Measurements from ENCODE around the gene GRIN3B. TPM values are rescaled to one million over a fixed set of nuclear protein-coding genes. Genes with fewer than 3 reads are reported as not detected.
"Not testable (repeated sequence)": the region's sequence is repeated elsewhere in the genome, so short reads cannot be mapped to it uniquely, and the experiment has no call there.

GRIN3B gene
- total and polyA plus RNA-seq, 8 donors = 0.03 TPM; not detected in 7

GRCh38 chr19:955803-956765, 44.1 kb upstream of the GRIN3B start:
- H3K9me3 ChIP-seq = no peaks in the 10 kb centered on the region
- no peak overlapping the region for H3K27ac ChIP-seq
- TF ChIP-seq POLR2A (IDR thresholded peaks at IDR 0.05) (no peak), CTCF (IDR thresholded peaks at IDR 0.05) (no peak), POLR2AphosphoS5 (IDR thresholded peaks at IDR 0.05) (no peak), EP300 (IDR thresholded peaks at IDR 0.05) (no peak)
- peaks cover 0 to 22% (median 6%) of the 10 kb centered on the region in 3 donors for H3K27me3 ChIP-seq
- intact Hi-C loops (cut with DNase I; ENCODE audit: low total_unique reads) = no loop called here
- peaks cover 0 to 11% (median 9%) of the 10 kb centered on the region in 4 donors for H3K36me3 ChIP-seq
- 56 to 82% (median 68%) methylated on average over 37 to 55 of the region's 55 CpGs for WGBS, 5 donors
- H3K4me1 ChIP-seq = peaks cover 12 to 36% (median 25%) of the 10 kb centered on the region in 4 donors
- H3K4me3 ChIP-seq = no peak overlapping the region
- peak in 1 of 2 donors; percentile 86 for DNase-seq

DNA sequence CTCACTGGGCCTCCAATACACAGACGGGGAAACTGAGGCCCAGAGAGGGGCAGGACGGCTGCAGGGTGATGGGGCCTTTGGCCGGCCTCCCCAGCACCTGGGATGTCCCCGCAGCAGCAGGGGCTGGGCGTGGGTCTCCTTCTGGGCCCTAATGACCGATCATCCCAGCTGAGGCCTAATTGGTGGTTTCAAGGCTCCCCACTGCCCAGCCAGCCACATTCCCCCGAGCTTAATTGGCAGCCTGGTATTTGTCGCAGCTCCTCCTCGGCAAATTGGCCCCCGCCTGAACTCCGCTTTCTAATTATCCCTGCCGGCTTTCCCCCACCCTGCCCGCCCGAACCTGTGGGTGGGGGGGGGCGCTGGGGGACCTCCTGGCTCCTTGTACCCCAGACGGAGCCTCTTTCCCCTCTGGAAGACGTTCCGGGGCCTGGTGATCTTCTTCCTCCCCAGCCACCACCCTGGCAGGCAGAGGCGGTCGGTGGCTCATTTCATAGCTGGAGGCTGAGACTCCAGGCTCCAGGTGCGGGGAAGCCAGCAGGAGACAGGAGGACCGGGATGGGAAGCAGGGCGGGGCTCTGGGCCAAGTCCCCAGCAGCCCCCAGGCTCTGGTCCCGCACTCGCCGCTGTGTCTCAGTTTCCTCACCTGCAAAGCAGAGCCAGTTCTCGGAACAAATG, 43.3 kb upstream of the GRIN3B start:
- Histone ChIP-seq H3K36me3 (peaks cover 0 to 16% (median 12%) of the 10 kb centered on the region in 4 donors), H3K4me1 (peaks cover 12 to 36% (median 25%) of the 10 kb centered on the region in 4 donors), H3K4me3 (no peak overlapping the region), H3K9me3 (no peaks in the 10 kb centered on the region), H3K27me3 (peaks cover 0 to 22% (median 6%) of the 10 kb centered on the region in 3 donors), H3K27ac (no peak overlapping the region)
- WGBS, 5 donors = 46 to 55% (median 50%) methylated on average over 16 to 27 of the region's 27 CpGs
- intact Hi-C loops (cut with DNase I; ENCODE audit: low total_unique reads) = no loop called here
- no peak for TF ChIP-seq EP300 (IDR thresholded peaks at IDR 0.05)
- no peak for TF ChIP-seq POLR2AphosphoS5 (IDR thresholded peaks at IDR 0.05)
- no peak for TF ChIP-seq CTCF (IDR thresholded peaks at IDR 0.05)
- TF ChIP-seq POLR2A (IDR thresholded peaks at IDR 0.05) = no peak
- peak in 1 of 2 donors; percentile 83 for DNase-seq

- Histone ChIP-seq H3K27me3 (peaks cover 0 to 19% (median 6%) of the 10 kb centered on the region in 3 donors), H3K36me3 (peaks cover 0 to 16% (median 12%) of the 10 kb centered on the region in 4 donors), H3K4me1 (peaks cover 10 to 37% (median 26%) of the 10 kb centered on the region in 4 donors)
- H3K4me3 ChIP-seq; H3K27ac ChIP-seq; intact Hi-C loops (cut with DNase I; ENCODE audit: low total_unique reads); H3K9me3 ChIP-seq; DNase-seq: not testable (repeated sequence)
- WGBS, 5 donors = 79 to 96% (median 91%) methylated on average over 9 of the region's 9 CpGs
These were observed 42.6 kb upstream of the GRIN3B start for GRCh38 chr19:957578-957977.

DNA sequence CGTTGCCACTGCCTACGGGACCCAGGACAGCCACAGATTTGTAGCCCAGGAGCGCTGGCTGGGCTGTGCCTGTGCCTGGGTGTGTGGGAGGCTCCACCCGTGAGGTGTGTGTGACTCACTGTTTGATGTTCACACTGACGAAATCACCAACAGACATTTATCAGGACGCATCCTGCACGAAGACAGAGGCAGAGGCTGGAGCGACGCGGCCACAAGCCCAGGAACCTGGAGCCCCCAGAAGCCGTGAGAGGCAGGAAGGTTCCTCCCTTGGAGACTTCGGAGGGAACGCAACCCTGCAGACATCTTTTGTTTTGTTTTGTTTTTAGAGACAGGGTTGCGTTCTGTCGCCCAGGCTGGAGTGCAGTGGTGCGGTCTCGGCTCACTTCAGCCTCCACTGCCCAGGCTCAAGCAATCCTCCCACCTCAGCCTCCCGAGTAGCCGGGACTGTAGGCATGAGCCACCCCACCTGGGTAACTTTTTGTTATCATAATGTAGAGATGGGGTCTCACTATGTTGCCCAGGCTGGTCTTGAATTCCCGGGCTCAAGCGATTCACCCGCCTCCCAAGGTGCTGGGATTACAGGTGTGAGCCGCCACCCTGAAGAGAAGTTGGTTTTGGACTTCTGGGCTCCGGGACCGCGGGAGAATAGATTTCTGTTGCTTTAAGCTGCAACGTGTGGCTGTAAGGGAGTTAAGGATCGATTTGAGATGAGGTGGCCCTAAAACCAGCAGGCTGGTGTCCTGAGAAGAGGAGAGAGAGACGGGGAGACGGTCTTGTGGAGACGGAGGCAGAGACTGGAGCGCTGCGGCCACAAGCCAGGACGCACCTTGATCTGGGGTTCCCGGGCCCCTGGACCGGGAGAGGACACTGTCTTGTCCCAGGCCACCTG, 41.0 kb upstream of the GRIN3B start:
- intact Hi-C loops (cut with DNase I; ENCODE audit: low total_unique reads) = no loop called here
- H3K36me3 ChIP-seq = peaks cover 0 to 26% (median 16%) of the 10 kb centered on the region in 4 donors
- peak in 1 of 2 donors; percentile 54 for DNase-seq
- H3K4me1 ChIP-seq = peaks cover 0 to 21% (median 14%) of the 10 kb centered on the region in 4 donors
- no peak overlapping the region for H3K27ac ChIP-seq
- H3K9me3 ChIP-seq = no peaks in the 10 kb centered on the region
- TF ChIP-seq EP300 (IDR thresholded peaks at IDR 0.05) (no peak), POLR2A (IDR thresholded peaks at IDR 0.05) (no peak), POLR2AphosphoS5 (IDR thresholded peaks at IDR 0.05) (no peak), CTCF (IDR thresholded peaks at IDR 0.05) (no peak)
- WGBS, 5 donors = 74 to 87% (median 81%) methylated on average over 36 of the region's 36 CpGs
- H3K27me3 ChIP-seq = peaks cover 0 to 3% (median 0%) of the 10 kb centered on the region in 3 donors
- H3K4me3 ChIP-seq = no peak overlapping the region
